K562 (cell line): ENCODE results near the gene ULBP1. TPM values are rescaled to one million over a fixed set of nuclear protein-coding genes. Genes with fewer than 3 reads are reported as not detected.
A peak's percentile ranks its signal among the peaks of the same experiment; 100 is the strongest.

Experiments used
- ASH1L ChIP-seq: fragments of 450-650 bp; IDR thresholded peaks from 2 replicates; pipeline ENCODE4 v1.6.1; 2018; ENCODE audit warnings: borderline replicate concordance, mild to moderate bottlenecking, low read depth; ENCODE audit not compliant: partially characterized antibody
- BCOR ChIP-seq: fragments of 450-650 bp; IDR thresholded peaks from 2 replicates; pipeline ENCODE4 v1.6.1; 2016
- CBFA2T2 ChIP-seq: fragments of 450-650 bp; conservative IDR thresholded peaks from 2 replicates; pipeline ENCODE4 v1.6.1; 2017; ENCODE audit warnings: mild to moderate bottlenecking
- HEY1 ChIP-seq: fragments of 250-450 bp; sonication (Bioruptor Pico); IDR thresholded peaks from 2 replicates; pipeline ENCODE4 v1.5.0; 2020; ENCODE audit warnings: mild to moderate bottlenecking, moderate library complexity, borderline replicate concordance
- LEF1 ChIP-seq: fragments of 450-650 bp; IDR thresholded peaks from 2 replicates; pipeline ENCODE4 v1.6.1; 2016; ENCODE audit warnings: mild to moderate bottlenecking
- MAZ ChIP-seq, 2 experiments: fragments of 450-650 bp in 1 of 2; sonication (generic) in 1 of 2; formaldehyde crosslinking; IDR thresholded peaks in 1 of 2; conservative IDR thresholded peaks in 1 of 2; 2 replicates each; pipeline versions ENCODE4 v1.4.0 to v1.5.0; 2020; ENCODE audit warnings: mild to moderate bottlenecking in 1 of 2, missing genetic modification reagents in 1 of 2
- MTA2 ChIP-seq: fragments of 450-650 bp; IDR thresholded peaks from 2 replicates; pipeline ENCODE4 v1.6.1; 2016; ENCODE audit warnings: low read depth
- POLR3G ChIP-seq: IDR thresholded peaks from 2 replicates; pipeline ENCODE4 v1.6.1; 2011; ENCODE audit not compliant: insufficient read length, insufficient replicate concordance; ENCODE audit errors: extremely low read depth
- RBFOX2 ChIP-seq: fragments of 200-400 bp; formaldehyde crosslinking; IDR thresholded peaks from 2 replicates; pipeline ENCODE4 v1.6.1; 2017; ENCODE audit warnings: low read depth, mild to moderate bottlenecking, low read length, moderate library complexity
- SIN3B ChIP-seq: fragments of 450-650 bp; IDR thresholded peaks from 2 replicates; pipeline ENCODE4 v1.6.1; 2017; ENCODE audit warnings: low read depth, mild to moderate bottlenecking, moderate library complexity
- ZNF140 ChIP-seq: fragments of 250-450 bp; sonication (Bioruptor Pico); IDR thresholded peaks from 2 replicates; pipeline ENCODE4 v1.8.0; 2021; ENCODE audit warnings: moderate library complexity, mild to moderate bottlenecking, inconsistent platforms
- ZNF764 ChIP-seq: fragments of 250-450 bp; sonication (Bioruptor Pico); IDR thresholded peaks from 2 replicates; pipeline ENCODE4 v1.4.0; 2020; ENCODE audit warnings: low read depth, mild to moderate bottlenecking, moderate library complexity
- ZNF780A ChIP-seq: fragments of 250-450 bp; sonication (Bioruptor Pico); IDR thresholded peaks from 2 replicates; pipeline ENCODE4 v1.5.0; 2021; ENCODE audit warnings: mild to moderate bottlenecking
- polyA plus RNA-seq, 8 experiments: library from polyadenylated mRNA; depleted of rRNA in 4 of 8; stranded (reverse) in 5 of 8; unstranded in 3 of 8; fragments of >200 nt; fragmentation: Nextera tagmentation in 2 of 8; fragmentation: Illumina TruSeq in 1 of 8; extraction: Ambion mirVana in 2 of 8; extraction: Trizol in 1 of 8; gene quantifications; 2 replicates each; pipeline versions ENCODE4 v1.2.1 to v1.2.3, GENCODE V29; 2011 to 2014; ENCODE audit warnings: inconsistent platforms in 1 of 8, missing spikeins in 1 of 8
- total RNA-seq, 7 experiments: library from RNA; depleted of rRNA in 6 of 7; stranded (reverse); fragments of >200 nt in 6 of 7; fragmentation: Illumina TruSeq in 2 of 7; extraction: Trizol in 2 of 7; gene quantifications; 2 replicates each; pipeline versions ENCODE4 v1.2.1 to v1.2.3, GENCODE V29; 2011 to 2021; ENCODE audit warnings: low replicate concordance in 1 of 7
- TF ChIP-seq, protein P1 (sequence below): sonication (generic); formaldehyde crosslinking; IDR thresholded peaks from 2 replicates; pipeline ENCODE4 v1.8.0; 2022; ENCODE audit warnings: mild to moderate bottlenecking, missing genetic modification reagents, borderline replicate concordance
- TF ChIP-seq, protein P2 (sequence below), 2 experiments: fragments of 450-650 bp; IDR thresholded peaks; 2 replicates each; pipeline ENCODE4 v1.6.1; 2016; ENCODE audit warnings: mild to moderate bottlenecking in 2 of 2, borderline replicate concordance in 1 of 2, low read depth in 1 of 2, moderate library complexity in 1 of 2
- TF ChIP-seq, protein P3 (sequence below): fragments of 250-450 bp; sonication (Bioruptor Pico); IDR thresholded peaks from 2 replicates; pipeline ENCODE4 v1.6.1; 2021; ENCODE audit warnings: mild to moderate bottlenecking

The ULBP1 gene
- total and polyA plus RNA-seq, 9 of the 15 experiments (the other 6 are each of a cell fraction or from before 2014, with no cell fraction given): 0.33 to 6.0 (median 2.5) TPM

DNA sequence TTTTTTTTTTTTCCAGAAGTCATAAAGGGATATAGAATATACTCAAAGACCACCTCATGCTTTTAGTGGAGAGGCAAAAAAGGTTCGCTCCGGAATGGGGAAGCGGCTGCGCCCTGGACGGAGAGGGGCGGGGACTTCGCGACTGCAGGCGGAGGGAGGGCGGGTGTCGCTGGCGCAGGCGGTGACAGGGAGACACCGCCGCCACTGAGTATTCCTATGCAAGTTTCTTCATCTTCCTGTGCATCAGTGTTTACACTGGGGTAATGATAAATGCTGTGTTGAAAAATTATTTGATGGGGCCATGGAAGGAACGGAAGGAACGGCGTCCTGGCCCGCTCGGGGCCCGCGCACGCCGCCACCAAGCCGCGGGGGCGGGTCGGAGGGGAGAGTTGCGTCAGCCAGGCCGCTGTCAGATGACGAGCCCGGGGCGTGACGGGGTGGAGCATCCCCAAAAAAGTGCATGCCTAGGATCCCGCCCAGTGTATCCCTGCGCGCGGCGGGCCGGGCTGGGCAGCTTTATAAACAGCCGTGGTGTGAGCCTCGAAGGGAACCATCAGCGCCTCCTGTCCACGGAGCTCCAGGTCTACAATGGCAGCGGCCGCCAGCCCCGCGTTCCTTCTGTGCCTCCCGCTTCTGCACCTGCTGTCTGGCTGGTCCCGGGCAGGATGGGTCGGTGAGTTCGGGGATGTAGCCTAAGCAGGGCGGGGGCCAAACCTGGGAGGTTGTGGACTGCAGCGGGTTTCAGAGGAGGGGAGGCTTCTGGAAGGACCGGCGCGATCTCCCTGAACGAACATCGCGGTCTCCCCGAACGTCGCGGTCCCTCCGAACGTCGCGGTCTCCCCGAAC lies at the start of gene ULBP1 (continued):
- TF ChIP-seq, protein P1, sequence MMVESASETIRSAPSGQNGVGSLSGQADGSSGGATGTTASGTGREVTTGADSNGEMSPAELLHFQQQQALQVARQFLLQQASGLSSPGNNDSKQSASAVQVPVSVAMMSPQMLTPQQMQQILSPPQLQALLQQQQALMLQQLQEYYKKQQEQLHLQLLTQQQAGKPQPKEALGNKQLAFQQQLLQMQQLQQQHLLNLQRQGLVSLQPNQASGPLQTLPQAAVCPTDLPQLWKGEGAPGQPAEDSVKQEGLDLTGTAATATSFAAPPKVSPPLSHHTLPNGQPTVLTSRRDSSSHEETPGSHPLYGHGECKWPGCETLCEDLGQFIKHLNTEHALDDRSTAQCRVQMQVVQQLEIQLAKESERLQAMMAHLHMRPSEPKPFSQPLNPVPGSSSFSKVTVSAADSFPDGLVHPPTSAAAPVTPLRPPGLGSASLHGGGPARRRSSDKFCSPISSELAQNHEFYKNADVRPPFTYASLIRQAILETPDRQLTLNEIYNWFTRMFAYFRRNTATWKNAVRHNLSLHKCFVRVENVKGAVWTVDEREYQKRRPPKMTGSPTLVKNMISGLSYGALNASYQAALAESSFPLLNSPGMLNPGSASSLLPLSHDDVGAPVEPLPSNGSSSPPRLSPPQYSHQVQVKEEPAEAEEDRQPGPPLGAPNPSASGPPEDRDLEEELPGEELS (CRISPR knock-in tag): no peak
- TF ChIP-seq MTA2 (no peak), SIN3B (no peak), MAZ (CRISPR knock-in tag; conservative IDR thresholded peaks at IDR 0.05 in 1 of 2, IDR thresholded peaks at IDR 0.05 in 1 of 2) (peak; percentile 75 to 98), ASH1L (no peak), ZNF780A (no peak), RBFOX2 (peak; percentile 96), POLR3G (no peak), HEY1 (CRISPR knock-in tag) (no peak), ZNF140 (no peak), CBFA2T2 (no peak), BCOR (peak; percentile 59; the same call in 1 of the 2 replicates), LEF1 (peak; percentile 55; the same call in 1 of the 2 replicates), ZNF764 (no peak)
- TF ChIP-seq, protein P2, sequence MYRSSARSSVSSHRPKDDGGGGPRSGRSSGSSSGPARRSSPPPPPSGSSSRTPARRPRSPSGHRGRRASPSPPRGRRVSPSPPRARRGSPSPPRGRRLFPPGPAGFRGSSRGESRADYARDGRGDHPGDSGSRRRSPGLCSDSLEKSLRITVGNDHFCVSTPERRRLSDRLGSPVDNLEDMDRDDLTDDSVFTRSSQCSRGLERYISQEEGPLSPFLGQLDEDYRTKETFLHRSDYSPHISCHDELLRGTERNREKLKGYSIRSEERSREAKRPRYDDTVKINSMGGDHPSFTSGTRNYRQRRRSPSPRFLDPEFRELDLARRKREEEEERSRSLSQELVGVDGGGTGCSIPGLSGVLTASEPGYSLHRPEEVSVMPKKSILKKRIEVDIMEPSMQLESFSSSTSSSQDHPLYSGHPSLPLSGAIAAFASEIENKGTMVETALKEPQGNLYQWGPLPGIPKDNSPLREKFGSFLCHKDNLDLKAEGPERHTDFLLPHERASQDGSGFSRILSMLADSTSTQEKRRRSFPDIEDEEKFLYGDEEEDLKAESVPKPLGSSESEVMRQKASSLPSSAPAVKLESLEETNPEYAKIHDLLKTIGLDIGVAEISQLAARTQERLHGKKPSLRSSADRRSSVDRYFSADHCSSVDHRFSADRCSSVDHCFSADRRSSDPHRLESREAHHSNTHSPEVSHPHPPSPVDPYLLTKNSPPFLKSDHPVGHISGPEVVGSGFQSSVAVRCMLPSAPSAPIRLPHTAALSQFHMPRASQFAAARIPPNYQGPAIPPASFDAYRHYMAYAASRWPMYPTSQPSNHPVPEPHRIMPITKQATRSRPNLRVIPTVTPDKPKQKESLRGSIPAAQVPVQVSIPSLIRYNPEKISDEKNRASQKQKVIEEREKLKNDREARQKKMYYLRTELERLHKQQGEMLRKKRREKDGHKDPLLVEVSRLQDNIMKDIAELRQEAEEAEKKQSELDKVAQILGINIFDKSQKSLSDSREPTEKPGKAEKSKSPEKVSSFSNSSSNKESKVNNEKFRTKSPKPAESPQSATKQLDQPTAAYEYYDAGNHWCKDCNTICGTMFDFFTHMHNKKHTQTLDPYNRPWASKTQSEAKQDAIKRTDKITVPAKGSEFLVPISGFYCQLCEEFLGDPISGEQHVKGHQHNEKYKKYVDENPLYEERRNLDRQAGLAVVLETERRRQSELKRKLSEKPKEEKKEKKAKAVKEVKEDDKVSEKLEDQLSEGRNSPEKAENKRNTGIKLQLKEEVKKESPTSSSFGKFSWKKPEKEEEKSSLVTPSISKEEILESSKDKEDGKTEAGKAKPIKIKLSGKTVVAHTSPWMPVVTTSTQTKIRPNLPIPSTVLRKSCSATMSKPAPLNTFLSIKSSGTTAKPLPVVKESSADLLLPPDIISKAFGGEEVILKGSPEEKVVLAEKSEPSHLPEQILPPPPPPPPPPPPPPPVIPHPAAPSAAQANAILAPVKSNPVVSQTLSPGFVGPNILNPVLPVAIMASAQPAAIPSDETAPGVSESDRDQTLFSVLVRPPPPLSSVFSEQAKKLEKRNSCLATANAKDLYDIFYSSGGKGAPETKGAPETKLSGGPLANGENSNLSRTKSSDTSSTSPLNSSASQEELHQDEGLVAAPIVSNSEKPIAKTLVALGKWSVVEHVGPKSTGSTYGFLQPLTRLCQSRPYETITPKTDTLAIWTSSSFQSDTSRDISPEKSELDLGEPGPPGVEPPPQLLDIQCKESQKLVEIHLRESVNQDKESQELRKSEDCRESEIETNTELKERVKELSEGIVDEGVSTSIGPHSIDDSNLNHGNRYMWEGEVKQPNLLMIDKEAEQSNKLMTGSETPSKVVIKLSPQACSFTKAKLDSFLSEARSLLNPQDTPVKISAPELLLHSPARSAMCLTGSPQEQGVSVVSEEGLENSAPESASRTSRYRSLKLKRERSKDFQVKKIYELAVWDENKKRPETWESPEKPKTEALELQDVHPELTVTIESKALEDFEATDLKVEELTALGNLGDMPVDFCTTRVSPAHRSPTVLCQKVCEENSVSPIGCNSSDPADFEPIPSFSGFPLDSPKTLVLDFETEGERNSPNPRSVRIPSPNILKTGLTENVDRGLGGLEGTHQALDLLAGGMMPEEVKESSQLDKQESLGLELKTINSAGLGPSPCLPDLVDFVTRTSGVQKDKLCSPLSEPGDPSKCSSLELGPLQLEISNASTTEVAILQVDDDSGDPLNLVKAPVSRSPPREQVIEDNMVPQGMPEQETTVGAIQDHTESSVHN (IDR thresholded peaks at IDR 0.05; ENCODE audit: borderline replicate concordance in 1 of 2, low read depth in 1 of 2): 0 out of 4 replicates have a peak, but pooled peaks of 1 of the 2 experiments have one; percentile 41
- TF ChIP-seq, protein P3, sequence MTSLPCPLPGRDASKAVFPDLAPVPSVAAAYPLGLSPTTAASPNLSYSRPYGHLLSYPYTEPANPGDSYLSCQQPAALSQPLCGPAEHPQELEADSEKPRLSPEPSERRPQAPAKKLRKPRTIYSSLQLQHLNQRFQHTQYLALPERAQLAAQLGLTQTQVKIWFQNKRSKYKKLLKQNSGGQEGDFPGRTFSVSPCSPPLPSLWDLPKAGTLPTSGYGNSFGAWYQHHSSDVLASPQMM (CRISPR knock-in tag): no peak
